RWPE2 (cell line): ENCODE data around the gene TPM2.

Experiments used
- ATAC-seq: fragments of 200-7000 bp; cut with Tn5 transposase; 3 replicates; pipeline ENCODE4 v1.9.1; 2021; ENCODE audit warnings: low read depth
- DNase-seq: peaks from one replicate; pipeline ENCODE4 v3.0.0-alpha.2; 2020; ENCODE audit warnings: low spot score
- H3K27ac ChIP-seq: fragments of 450-650 bp; 2 replicates; pipeline ENCODE4 v1.5.1; 2017; ENCODE audit warnings: mild to moderate bottlenecking; ENCODE audit not compliant: poor library complexity, severe bottlenecking
- H3K27me3 ChIP-seq: fragments of 250-450 bp; sonication (Bioruptor Pico); 2 replicates; pipeline ENCODE4 v1.5.1; 2021; ENCODE audit warnings: mild to moderate bottlenecking, moderate library complexity; ENCODE audit not compliant: insufficient read depth, poor library complexity, severe bottlenecking
- H3K36me3 ChIP-seq: fragments of 250-450 bp; sonication (Bioruptor Pico); 2 replicates; pipeline ENCODE4 v1.5.1; 2020; ENCODE audit warnings: low read depth, mild to moderate bottlenecking, moderate library complexity
- H3K4me1 ChIP-seq: fragments of 250-450 bp; sonication (Bioruptor Pico); 2 replicates; pipeline ENCODE4 v1.5.1; 2021; ENCODE audit warnings: mild to moderate bottlenecking, moderate library complexity; ENCODE audit not compliant: insufficient read depth, poor library complexity, severe bottlenecking
- H3K4me3 ChIP-seq: fragments of 250-450 bp; sonication (Bioruptor Pico); 2 replicates; pipeline ENCODE4 v1.5.1; 2021; ENCODE audit warnings: mild to moderate bottlenecking, moderate library complexity; ENCODE audit not compliant: severe bottlenecking
- H3K9me3 ChIP-seq: fragments of 250-450 bp; sonication (Bioruptor Pico); 2 replicates; pipeline ENCODE4 v1.5.1; 2021; ENCODE audit warnings: mild to moderate bottlenecking, moderate library complexity; ENCODE audit not compliant: severe bottlenecking
- TF ChIP-seq, protein P1 (sequence below): fragments of 450-650 bp; IDR thresholded peaks from one replicate; pipeline ENCODE4 v1.5.1; 2017; ENCODE audit warnings: mild to moderate bottlenecking, moderate library complexity; ENCODE audit not compliant: poor library complexity, severe bottlenecking

Gene TPM2

DNA sequence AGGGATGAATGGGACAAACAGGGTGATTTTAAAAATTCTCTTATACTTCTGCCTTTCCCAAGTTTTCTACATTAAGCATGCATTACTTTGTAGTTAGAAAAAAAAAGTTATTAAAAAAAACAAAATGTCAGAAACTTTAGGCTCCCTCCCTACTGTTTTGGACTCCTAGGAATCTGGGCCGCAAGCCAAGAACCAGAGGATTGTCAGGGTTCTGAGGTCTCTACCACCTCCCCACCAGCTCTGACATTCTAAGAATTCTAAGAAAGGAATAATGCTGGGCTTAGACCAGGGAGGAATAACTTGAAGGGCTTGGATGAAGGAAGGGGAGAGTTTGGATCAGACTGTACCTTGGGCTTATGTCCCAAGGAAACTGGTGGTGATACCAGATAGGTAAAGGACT, 23.7 kb downstream of the TPM2 start:
- ATAC-seq (no peak), DNase-seq (no peak)
- H3K4me1 ChIP-seq = peaks cover 24% of the 10 kb centered on the region
- no peaks in the 10 kb centered on the region for H3K9me3 ChIP-seq
- no peaks in the 10 kb centered on the region for H3K27me3 ChIP-seq
- no peak overlapping the region for H3K4me3 ChIP-seq
- peaks cover 16% of the 10 kb centered on the region for H3K36me3 ChIP-seq
- peak overlapping the region; percentile 74 for H3K27ac ChIP-seq
- TF ChIP-seq, protein P1, sequence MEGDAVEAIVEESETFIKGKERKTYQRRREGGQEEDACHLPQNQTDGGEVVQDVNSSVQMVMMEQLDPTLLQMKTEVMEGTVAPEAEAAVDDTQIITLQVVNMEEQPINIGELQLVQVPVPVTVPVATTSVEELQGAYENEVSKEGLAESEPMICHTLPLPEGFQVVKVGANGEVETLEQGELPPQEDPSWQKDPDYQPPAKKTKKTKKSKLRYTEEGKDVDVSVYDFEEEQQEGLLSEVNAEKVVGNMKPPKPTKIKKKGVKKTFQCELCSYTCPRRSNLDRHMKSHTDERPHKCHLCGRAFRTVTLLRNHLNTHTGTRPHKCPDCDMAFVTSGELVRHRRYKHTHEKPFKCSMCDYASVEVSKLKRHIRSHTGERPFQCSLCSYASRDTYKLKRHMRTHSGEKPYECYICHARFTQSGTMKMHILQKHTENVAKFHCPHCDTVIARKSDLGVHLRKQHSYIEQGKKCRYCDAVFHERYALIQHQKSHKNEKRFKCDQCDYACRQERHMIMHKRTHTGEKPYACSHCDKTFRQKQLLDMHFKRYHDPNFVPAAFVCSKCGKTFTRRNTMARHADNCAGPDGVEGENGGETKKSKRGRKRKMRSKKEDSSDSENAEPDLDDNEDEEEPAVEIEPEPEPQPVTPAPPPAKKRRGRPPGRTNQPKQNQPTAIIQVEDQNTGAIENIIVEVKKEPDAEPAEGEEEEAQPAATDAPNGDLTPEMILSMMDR = no peak

DNA sequence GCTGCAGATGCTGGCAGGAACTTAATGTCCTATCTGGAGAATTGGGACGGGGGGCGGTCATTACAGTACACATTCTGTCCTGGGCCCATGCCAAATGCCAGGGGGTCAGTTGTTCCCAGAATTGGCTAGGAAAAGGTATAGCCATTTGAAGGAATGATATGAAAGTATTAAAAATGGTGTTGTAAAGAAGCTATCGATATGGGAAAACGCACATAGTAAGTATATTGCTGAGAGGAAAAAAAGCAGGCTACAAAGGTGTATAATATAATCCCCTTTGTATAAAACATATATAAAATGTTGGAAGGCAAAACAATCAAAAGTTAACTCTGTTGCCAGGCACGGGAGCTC, 24.3 kb downstream of the TPM2 start:
- Histone ChIP-seq H3K4me1 (peaks cover 24% of the 10 kb centered on the region), H3K27me3 (no peaks in the 10 kb centered on the region), H3K27ac (peak overlapping the region; percentile 74), H3K36me3 (peaks cover 22% of the 10 kb centered on the region), H3K4me3 (peak overlapping the region; percentile 39), H3K9me3 (no peaks in the 10 kb centered on the region)
- ATAC-seq = no peak
- DNase-seq = no peak
- TF ChIP-seq, protein P1 = peak; percentile 33

DNA sequence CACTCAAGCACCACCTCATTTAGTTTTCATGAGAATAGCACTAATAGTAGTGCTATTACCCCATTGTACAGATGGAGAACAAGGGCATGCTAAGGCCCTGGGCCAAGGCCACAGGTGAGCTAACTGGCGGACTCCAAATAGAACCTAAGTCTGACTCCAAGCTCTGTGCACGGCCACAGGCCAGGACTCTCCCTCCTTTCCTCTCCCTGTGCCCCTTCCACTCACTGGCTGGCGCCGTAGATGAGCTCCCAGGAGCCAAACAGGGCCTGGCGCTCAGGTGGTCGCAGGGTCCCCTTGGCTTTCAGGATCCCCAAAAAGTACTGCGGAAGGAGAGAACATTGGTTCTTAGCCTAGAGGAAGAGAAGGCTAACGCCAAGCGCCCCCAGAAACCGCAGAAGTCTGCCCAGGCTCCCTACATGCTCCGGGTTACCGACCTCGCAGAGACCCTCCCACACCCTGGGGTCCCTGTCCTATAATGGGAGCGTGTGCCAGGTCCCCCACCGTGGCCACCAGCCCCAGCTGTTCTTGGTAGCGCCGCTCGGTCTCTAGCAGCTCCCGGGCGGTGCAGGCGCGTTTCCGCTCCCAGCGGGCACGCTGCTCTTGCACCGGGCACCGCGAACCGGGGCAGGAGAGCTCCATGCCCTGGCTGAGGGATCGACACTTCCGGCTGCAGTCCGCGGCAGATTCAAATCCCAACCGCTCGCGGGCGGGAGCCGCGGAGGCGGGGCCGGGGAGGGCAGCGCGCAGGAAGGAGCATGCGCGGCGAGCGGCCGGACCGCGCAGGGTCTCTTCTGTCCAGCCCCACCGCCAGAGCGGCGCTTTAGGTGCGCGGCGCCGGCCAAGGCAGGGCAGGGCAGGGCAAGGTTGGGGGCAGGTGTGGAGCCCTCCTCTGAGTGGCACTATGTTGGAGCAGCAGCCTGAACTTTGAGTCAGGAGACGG, 24.9 kb downstream of the TPM2 start, which contains the start of gene ARHGEF39:
TSS of gene ARHGEF39 (minus strand) at position 665 of the 940 bp plus-strand sequence. CDS start at position 639, 26 bp downstream.
- DNase-seq = no peak
- no peaks in the 10 kb centered on the region for H3K27me3 ChIP-seq
- peak within 1 kb of the TSS; percentile 39 for H3K4me3 ChIP-seq
- peak within 1 kb of the TSS; percentile 74 for H3K27ac ChIP-seq
- no peaks in the 10 kb centered on the region for H3K9me3 ChIP-seq
- H3K36me3 ChIP-seq = peaks cover 28% of the 10 kb centered on the region
- ATAC-seq = peak; percentile 78
- TF ChIP-seq, protein P1 = peak; percentile 63
- H3K4me1 ChIP-seq = peaks cover 24% of the 10 kb centered on the region

DNA sequence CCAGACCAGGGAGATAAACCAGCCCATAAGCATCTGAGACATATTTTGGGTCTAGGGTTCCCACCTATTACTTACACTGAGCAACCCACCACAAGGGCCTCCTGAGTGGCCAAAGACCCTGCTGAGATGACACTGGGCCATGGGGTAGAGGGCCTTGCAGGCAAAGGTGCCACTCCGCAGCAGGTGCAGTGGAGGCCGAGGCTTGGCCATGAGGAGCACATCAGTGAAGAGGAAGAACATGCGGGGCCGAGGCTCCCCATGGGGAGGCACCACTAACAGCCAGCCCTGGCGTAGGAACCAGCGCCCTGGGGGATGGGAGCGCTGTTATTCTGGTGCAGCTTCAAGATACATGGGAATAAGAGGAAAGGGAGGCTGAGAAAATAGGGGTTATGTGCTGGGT, 27.3 kb downstream of the TPM2 start:
- no peaks in the 10 kb centered on the region for H3K9me3 ChIP-seq
- peak overlapping the region; percentile 76 for H3K27ac ChIP-seq
- TF ChIP-seq, protein P1 = no peak
- no peaks in the 10 kb centered on the region for H3K27me3 ChIP-seq
- peaks cover 21% of the 10 kb centered on the region for H3K4me1 ChIP-seq
- ATAC-seq (no peak), DNase-seq (no peak)
- H3K4me3 ChIP-seq = no peak overlapping the region
- H3K36me3 ChIP-seq = peaks cover 34% of the 10 kb centered on the region
